ENCODE results near the gene JMJD7.
A peak's percentile ranks its signal among the peaks of the same experiment; 100 is the strongest.

Gene JMJD7

GRCh38 chr15:41827880-41828806 is at the start of gene JMJD7:
Gene JMJD7 (plus strand): TSS chr15:41828092. CDS start chr15:41828125, 33 bp downstream.
- H3K4me3 ChIP-seq (ENCODE audit: low read depth, low read length): peak within 1 kb of the TSS; percentile 93
- ChIA-PET CTCF (interaction anchor here (0.9 to 9.2 kb wide), 3 partner anchors 17 to 79 kb away, joined by 3 to 98 read pairs (median 5); no protein-coding TSS in a partner anchor), POLR2A (no interaction called here)
- TF ChIP-seq CTCF (IDR thresholded peaks at IDR 0.05; ENCODE audit: insufficient read depth, low read length, missing control alignments): no peak
- peak; percentile 17 for DNase-seq (ENCODE audit: low read depth, low spot score)

GRCh38 chr15:41778521-41778920 is 49.4 kb upstream of the JMJD7 start:
- CTCF ChIA-PET: interaction anchor here (8.2 to 19.6 kb wide), 2 partner anchors 14 to 29 kb away, joined by 163 to 756 read pairs; no protein-coding TSS in a partner anchor
- TF ChIP-seq CTCF (IDR thresholded peaks at IDR 0.05; ENCODE audit: insufficient read depth, low read length, missing control alignments): no peak
- H3K4me3 ChIP-seq (ENCODE audit: low read depth, low read length): no peak overlapping the region
- POLR2A ChIA-PET: interaction anchor here (1.4 kb wide), 1 partner anchor 18 kb away, joined by 3 read pairs; no protein-coding TSS in a partner anchor
- no peak for DNase-seq (ENCODE audit: low read depth, low spot score)

GRCh38 chr15:41779662-41780157 is 48.2 kb upstream of the JMJD7 start:
- no peak for TF ChIP-seq CTCF (IDR thresholded peaks at IDR 0.05; ENCODE audit: insufficient read depth, low read length, missing control alignments)

GRCh38 chr15:41780266-41780665 is 47.6 kb upstream of the JMJD7 start:
- DNase-seq (ENCODE audit: low read depth, low spot score): no peak
- ChIA-PET POLR2A (no interaction called here), CTCF (interaction anchor here (1.3 to 19.6 kb wide), 3 partner anchors 8 to 27 kb away, joined by 7 to 756 read pairs (median 7); no protein-coding TSS in a partner anchor)
- H3K4me3 ChIP-seq (ENCODE audit: low read depth, low read length): no peak overlapping the region
- TF ChIP-seq CTCF (IDR thresholded peaks at IDR 0.05; ENCODE audit: insufficient read depth, low read length, missing control alignments): no peak

More at GRCh38 chr15:41779662-41780157, 48.2 kb upstream of the JMJD7 start:
- CTCF ChIA-PET: interaction anchor here (1.1 to 19.6 kb wide), 2 partner anchors 28 to 125 kb away, joined by 3 to 756 read pairs; no protein-coding TSS in a partner anchor
- DNase-seq (ENCODE audit: low read depth, low spot score): no peak
- H3K4me3 ChIP-seq (ENCODE audit: low read depth, low read length): no peak overlapping the region
- POLR2A ChIA-PET: no interaction called here

- CTCF ChIA-PET: interaction anchor here (1.3 to 19.6 kb wide), 3 partner anchors 8 to 27 kb away, joined by 7 to 756 read pairs (median 7); no protein-coding TSS in a partner anchor
- POLR2A ChIA-PET: no interaction called here
- no peak for DNase-seq (ENCODE audit: low read depth, low spot score)
Measured at GRCh38 chr15:41780727-41781126, 47.2 kb upstream of the JMJD7 start.

More at GRCh38 chr15:41780727-41781126, 47.2 kb upstream of the JMJD7 start:
- no peak for TF ChIP-seq CTCF (IDR thresholded peaks at IDR 0.05; ENCODE audit: insufficient read depth, low read length, missing control alignments)
- no peak overlapping the region for H3K4me3 ChIP-seq (ENCODE audit: low read depth, low read length)

All from AG04449 (cell line).